ENCODE measurements around the gene LHX5. TPM values are rescaled to one million over a fixed set of nuclear protein-coding genes. Genes with fewer than 3 reads are reported as not detected.

LHX5 gene
- total RNA-seq, 1 experiment from 2014 or later = 1.9 TPM

GRCh38 chr12:113519464-113520307 lies 48.0 kb upstream of the LHX5 start:
- Mint-ChIP-seq H3K27me3 (ENCODE audit: low read depth) (peaks cover 46% of the 10 kb centered on the region), H3K4me3 (peak overlapping the region in 1 of 2 experiments; percentile 70; a peak in 3 of 5 replicates), H3K27ac (no peak overlapping the region), H3K4me1 (peaks cover 17 to 40% of the 10 kb centered on the region in 2 experiments), H3K36me3 (ENCODE audit: insufficient read depth in 1 of 3, low read depth in 3 of 3) (peaks cover 0 to 20% (median 0%) of the 10 kb centered on the region in 3 experiments; a peak in 3 of 7 replicates), H3K9me3 (peaks cover 12 to 18% of the 10 kb centered on the region in 2 experiments)
- Histone ChIP-seq H3K79me2 (ENCODE audit: insufficient read depth, low read length) (no peaks in the 10 kb centered on the region), H3K27me3 (ENCODE audit: insufficient read depth, low read length) (peaks cover 11% of the 10 kb centered on the region; the same call in 1 of the 2 replicates), H3K14ac (ENCODE audit: insufficient read depth, low read length) (no peak overlapping the region), H4K91ac (ENCODE audit: insufficient read length, low read depth, low read length) (no peak overlapping the region), H3K23ac (ENCODE audit: insufficient read length, low read depth, low read length) (no peak overlapping the region), H2BK120ac (ENCODE audit: low read depth, low read length, poor library complexity, severe bottlenecking) (no peak overlapping the region), H3K23me2 (ENCODE audit: insufficient read length, low read depth, low read length, poor library complexity, severe bottlenecking) (peaks cover 3% of the 10 kb centered on the region), H3K9ac (ENCODE audit: extremely low read depth, insufficient read length, low read length) (no peak overlapping the region), H2AFZ (ENCODE audit: low read length) (no peak overlapping the region), H4K20me1 (ENCODE audit: control insufficient read depth, insufficient read depth, insufficient read length) (no peaks in the 10 kb centered on the region), H2BK15ac (ENCODE audit: low read depth, low read length) (no peak overlapping the region), H3K79me1 (ENCODE audit: insufficient read depth, low read depth, low read length, poor library complexity, severe bottlenecking) (no peaks in the 10 kb centered on the region), H3K27ac (ENCODE audit: insufficient read length, low read depth, low read length) (no peak overlapping the region), H2BK5ac (ENCODE audit: insufficient read length, low read length) (no peak overlapping the region), H2BK20ac (ENCODE audit: low read depth, low read length, poor library complexity, severe bottlenecking) (no peak overlapping the region), H3K4ac (ENCODE audit: low read depth, low read length) (no peak overlapping the region), H4K8ac (replicated peaks; ENCODE audit: insufficient read length, low read depth, low read length) (no peak overlapping the region), H3K4me2 (ENCODE audit: insufficient read depth, insufficient read length, low read length) (peak overlapping the region; percentile 41), H2AK5ac (ENCODE audit: insufficient read length, low read length) (no peak overlapping the region), H3K56ac (ENCODE audit: insufficient read length, low read depth, low read length) (no peak overlapping the region), H4K5ac (ENCODE audit: insufficient read length, low read depth, low read length) (no peak overlapping the region), H3K18ac (ENCODE audit: insufficient read length, low read depth, low read length) (no peak overlapping the region), H3T11ph (ENCODE audit: low read length) (no peak overlapping the region), H3K9me3 (ENCODE audit: control insufficient read depth, low read depth, low read length) (no peaks in the 10 kb centered on the region), H2BK12ac (ENCODE audit: insufficient read length, low read depth, low read length) (no peak overlapping the region), H3K4me1 (ENCODE audit: insufficient read depth, low read length) (no peaks in the 10 kb centered on the region)
- DNase-seq = no peak
- WGBS (ENCODE audit: extremely low coverage, insufficient read length, low lambda C conversion rate) = no CpG with 5 or more reads among the region's 40 CpGs
- no peak for TF ChIP-seq CTCF (conservative IDR thresholded peaks at IDR 0.05)
